B cell (primary cell): ENCODE results near the gene C12orf57. TPM values are rescaled to one million over a fixed set of nuclear protein-coding genes. Genes with fewer than 3 reads are reported as not detected.

Experiments
- ATAC-seq: fragments of 200-7000 bp; cut with Tn5 transposase; one replicate; pipeline ENCODE4 v1.10.0; 2021; ENCODE audit warnings: low read depth, mild to moderate bottlenecking, moderate number of reproducible peaks, moderate library complexity
- CTCF ChIA-PET: fragments of 350-600 bp; sonication (Branson Sonifier 250); formaldehyde crosslinking; loops from one replicate; lab custom pipeline; 2021; ENCODE audit warnings: antibody characterized with exemption, inconsistent platforms; lab: Charles Lee
- POLR2A ChIA-PET: fragments of 350-600 bp; sonication (Branson Sonifier 250); formaldehyde crosslinking; loops from one replicate; lab custom pipeline; 2021; ENCODE audit warnings: antibody characterized with exemption; lab: Charles Lee
- DNase-seq: peaks from one replicate; pipeline ENCODE4 v3.0.0; 2013
- H2AFZ ChIP-seq: 2 replicates; pipeline ENCODE4 v1.6.1; 2012; ENCODE audit warnings: mild to moderate bottlenecking, low read depth, low read length; ENCODE audit not compliant: insufficient read depth, poor library complexity, severe bottlenecking
- H3K27ac ChIP-seq, 2 donors: 1 replicate in 1 of 2; 2 replicates in 1 of 2; pipeline ENCODE4 v1.5.1; 2012 to 2013; ENCODE audit warnings: low read length in 2 of 2, mild to moderate bottlenecking in 2 of 2, moderate library complexity in 1 of 2
- H3K27me3 ChIP-seq, 4 experiments: fragments of 200-600 bp in 1 of 4; sonication (generic) in 1 of 4; replicated peaks in 1 of 4; 1 replicate in 2 of 4; 2 replicates in 2 of 4; pipeline versions ENCODE4 v1.6.1 to v1.7.0; 2013 to 2016; ENCODE audit warnings: low read length in 3 of 4, mild to moderate bottlenecking in 2 of 4, mixed read lengths in 1 of 4, moderate library complexity in 1 of 4; ENCODE audit not compliant: insufficient read depth in 4 of 4, control insufficient read depth in 3 of 4; ENCODE audit errors: control extremely low read depth in 1 of 4
- H3K36me3 ChIP-seq, 2 experiments: replicated peaks in 1 of 2; 1 replicate in 1 of 2; 2 replicates in 1 of 2; pipeline versions ENCODE4 v1.6.1 to v1.7.1; 2013; ENCODE audit warnings: low read length in 1 of 2; ENCODE audit not compliant: insufficient read depth in 2 of 2, control insufficient read depth in 1 of 2; ENCODE audit errors: control extremely low read depth in 1 of 2, extremely low read depth in 1 of 2
- H3K4me1 ChIP-seq, 2 donors: fragments of 200-600 bp in 1 of 2; sonication (generic) in 1 of 2; 1 replicate in 1 of 2; 2 replicates in 1 of 2; pipeline versions ENCODE4 v1.5.1 to v1.6.1; 2013 to 2017; ENCODE audit warnings: low read length in 2 of 2; ENCODE audit not compliant: control insufficient read depth in 2 of 2, insufficient read depth in 2 of 2
- H3K4me2 ChIP-seq: replicated peaks from 2 replicates; pipeline ENCODE3; 2012; ENCODE audit warnings: mild to moderate bottlenecking, low read depth, low read length; ENCODE audit not compliant: poor library complexity, severe bottlenecking
- H3K4me3 ChIP-seq, 5 experiments: fragments of 200-600 bp in 1 of 5; sonication (generic) in 1 of 5; 1 replicate in 3 of 5; 2 replicates in 2 of 5; pipeline versions ENCODE4 v1.5.1 to v1.7.0; 2011 to 2016; ENCODE audit warnings: low read length in 4 of 5, mild to moderate bottlenecking in 4 of 5, low read depth in 2 of 5, control low read depth in 1 of 5, moderate library complexity in 1 of 5; ENCODE audit not compliant: insufficient read depth in 1 of 5; ENCODE audit errors: control extremely low read depth in 1 of 5, extremely low read depth in 1 of 5
- H3K79me2 ChIP-seq: fragments of 200-600 bp; sonication (generic); one replicate; pipeline ENCODE4 v1.6.0; 2016; ENCODE audit warnings: low read length; ENCODE audit not compliant: control insufficient read depth, insufficient read depth
- H3K9ac ChIP-seq: fragments of 200-600 bp; sonication (generic); 2 replicates; pipeline ENCODE4 v1.6.1; 2017; ENCODE audit warnings: mild to moderate bottlenecking, low read length, moderate library complexity
- H3K9me3 ChIP-seq, 3 donors: one replicate each; pipeline versions ENCODE4 v1.6.1 to v1.7.1; 2013; ENCODE audit warnings: low read length in 2 of 3; ENCODE audit not compliant: control insufficient read depth in 2 of 3, insufficient read depth in 1 of 3; ENCODE audit errors: control extremely low read depth in 1 of 3
- H4K20me1 ChIP-seq: 2 replicates; pipeline ENCODE4 v1.6.0; 2012; ENCODE audit warnings: mild to moderate bottlenecking, low read length; ENCODE audit not compliant: insufficient read depth, control insufficient read depth, poor library complexity, severe bottlenecking
- H3K27ac Mint-ChIP-seq: one replicate; pipeline ENCODE4 v1.8.0; 2021; ENCODE audit warnings: mixed read lengths
- H3K27me3 Mint-ChIP-seq: one replicate; pipeline ENCODE4 v1.8.0; 2021; ENCODE audit warnings: mixed read lengths
- H3K4me1 Mint-ChIP-seq: one replicate; pipeline ENCODE4 v1.8.0; 2021; ENCODE audit warnings: mixed read lengths
- H3K4me3 Mint-ChIP-seq: one replicate; pipeline ENCODE4 v1.8.0; 2021; ENCODE audit warnings: mixed read lengths
- H3K9me3 Mint-ChIP-seq: one replicate; pipeline ENCODE4 v1.8.0; 2022; ENCODE audit warnings: mixed read lengths; ENCODE audit not compliant: insufficient read depth
- EZH2 ChIP-seq: IDR thresholded peaks from 2 replicates; pipeline ENCODE4 v1.6.1; 2012; ENCODE audit warnings: borderline replicate concordance, low read depth, mild to moderate bottlenecking, moderate library complexity, low read length; ENCODE audit not compliant: insufficient read depth, poor library complexity, severe bottlenecking
- WGBS: methylation state at CpG from one replicate; pipeline ENCODE4 v1.1.5; 2013; ENCODE audit warnings: missing lambda C conversion rate; ENCODE audit not compliant: insufficient coverage; 5-methylcytosine and 5-hydroxymethylcytosine counted together
- intact Hi-C: fragments of 100-400 bp; cut with micrococcal nuclease; formaldehyde crosslinking; loops from one replicate; pipeline ENCODE4 v1.10.0; 2022
- polyA plus RNA-seq: library from polyadenylated mRNA; depleted of rRNA; stranded (reverse); fragments of >200 nt; gene quantifications from 2 replicates; pipeline ENCODE4 v1.2.3, GENCODE V29; 2012
- total RNA-seq, 2 donors: library from RNA; stranded (reverse); fragments of 120-200 nt in 1 of 2; gene quantifications; 1 replicate in 1 of 2; 2 replicates in 1 of 2; pipeline versions ENCODE4 v1.2.3 to v1.2.4, GENCODE V29; 2013 to 2022
- TF ChIP-seq, protein P1 (sequence below): fragments of 200-600 bp; IDR thresholded peaks from one replicate; pipeline ENCODE4 v1.8.0; 2022; ENCODE audit warnings: antibody characterized with exemption, mild to moderate bottlenecking

Gene C12orf57
- total and polyA plus RNA-seq, 2 donors (not counting 1 experiment from before 2014, with no cell fraction given), result 90.9 to 460 TPM

DNA sequence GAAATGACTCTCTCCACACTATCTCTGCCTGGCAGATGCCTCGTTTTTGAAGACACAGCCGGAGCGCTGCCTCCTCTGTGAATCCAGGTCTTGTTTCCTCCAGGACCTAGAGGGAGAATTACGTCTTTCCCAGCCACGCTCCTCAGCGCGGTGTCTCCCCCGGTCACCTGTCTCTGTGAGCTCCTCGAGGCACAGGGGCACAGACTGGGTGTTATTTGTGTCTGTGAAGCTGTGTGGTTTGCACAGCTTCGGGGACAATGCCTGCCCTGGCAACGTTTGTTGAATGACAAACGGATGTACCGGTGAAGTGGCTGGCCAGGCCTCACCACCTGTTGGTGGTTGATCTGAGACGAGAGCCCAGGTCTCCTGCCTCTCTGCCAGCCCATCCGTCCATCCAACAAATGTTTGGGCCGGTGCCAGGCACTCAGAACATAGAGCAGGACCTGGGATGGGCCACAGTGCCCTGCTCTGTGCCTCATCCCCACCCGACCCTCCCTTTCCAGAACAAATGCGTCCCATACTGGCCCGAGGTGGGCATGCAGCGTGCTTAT, 13.4 kb downstream of the C12orf57 start:
- Histone ChIP-seq H3K4me1 (peaks cover 83 to 87% of the 10 kb centered on the region in 2 donors), H3K36me3 (peaks cover 0 to 97% of the 10 kb centered on the region in 2 experiments), H3K27ac (peak overlapping the region; percentile 95 to 99), H3K4me3 (peak overlapping the region in 3 of 5 experiments; percentile 2 to 98 (median 10)), H3K9me3 (no peaks in the 10 kb centered on the region), H3K27me3 (no peaks in the 10 kb centered on the region), H3K4me2 (peak overlapping the region; percentile 92), H4K20me1 (peaks cover 52% of the 10 kb centered on the region), H3K79me2 (peaks cover 82% of the 10 kb centered on the region), H2AFZ (no peak overlapping the region), H3K9ac (peak overlapping the region; percentile 95)
- Mint-ChIP-seq H3K4me1 (peaks cover 97% of the 10 kb centered on the region), H3K27me3 (no peaks in the 10 kb centered on the region), H3K4me3 (peak overlapping the region; percentile 98), H3K27ac (peak overlapping the region; percentile 98), H3K9me3 (no peaks in the 10 kb centered on the region)
- WGBS, result 70% methylated on average over 14 of the region's 20 CpGs
- CTCF ChIA-PET, result interaction anchor here (3.5 to 13.5 kb wide), 4 partner anchors 8 to 86 kb away, joined by 17 to 944 read pairs (median 114); partner anchors contain the start of genes C12orf57, PTPN6, RNU7-1 and SPSB2
- intact Hi-C loops, result no loop called here
- POLR2A ChIA-PET, result interaction anchor here (18.2 kb wide), 1 partner anchor 13 kb away, joined by 662 read pairs; the partner anchor contains the start of genes C12orf57, PTPN6 and RNU7-1
- no peak for DNase-seq
- no peak for TF ChIP-seq EZH2
- TF ChIP-seq, protein P1, sequence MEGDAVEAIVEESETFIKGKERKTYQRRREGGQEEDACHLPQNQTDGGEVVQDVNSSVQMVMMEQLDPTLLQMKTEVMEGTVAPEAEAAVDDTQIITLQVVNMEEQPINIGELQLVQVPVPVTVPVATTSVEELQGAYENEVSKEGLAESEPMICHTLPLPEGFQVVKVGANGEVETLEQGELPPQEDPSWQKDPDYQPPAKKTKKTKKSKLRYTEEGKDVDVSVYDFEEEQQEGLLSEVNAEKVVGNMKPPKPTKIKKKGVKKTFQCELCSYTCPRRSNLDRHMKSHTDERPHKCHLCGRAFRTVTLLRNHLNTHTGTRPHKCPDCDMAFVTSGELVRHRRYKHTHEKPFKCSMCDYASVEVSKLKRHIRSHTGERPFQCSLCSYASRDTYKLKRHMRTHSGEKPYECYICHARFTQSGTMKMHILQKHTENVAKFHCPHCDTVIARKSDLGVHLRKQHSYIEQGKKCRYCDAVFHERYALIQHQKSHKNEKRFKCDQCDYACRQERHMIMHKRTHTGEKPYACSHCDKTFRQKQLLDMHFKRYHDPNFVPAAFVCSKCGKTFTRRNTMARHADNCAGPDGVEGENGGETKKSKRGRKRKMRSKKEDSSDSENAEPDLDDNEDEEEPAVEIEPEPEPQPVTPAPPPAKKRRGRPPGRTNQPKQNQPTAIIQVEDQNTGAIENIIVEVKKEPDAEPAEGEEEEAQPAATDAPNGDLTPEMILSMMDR, result no peak
- no peak for ATAC-seq
